Pancreas (tissue), 10 donors: Measurements from ENCODE around the gene MGMT. TPM values are rescaled to one million over a fixed set of nuclear protein-coding genes. Genes with fewer than 3 reads are reported as not detected.

Source experiments
- ATAC-seq, 4 donors: fragments of 200-7000 bp; cut with Tn5 transposase; one replicate each; pipeline versions ENCODE4 v1.8.0 to v1.9.1; 2020; ENCODE audit warnings: mild to moderate bottlenecking in 4 of 4, moderate library complexity in 4 of 4
- DNase-seq, 6 donors: peaks; one replicate each; pipeline ENCODE4 v3.0.0-alpha.2; 2020
- FAIRE-seq: peaks from 2 replicates; lab custom pipeline; 2012; peaks lifted over from hg19 to GRCh38; lab: Jason Lieb, UNC
- H3K27ac ChIP-seq, 4 donors: fragments of 200-600 bp; sonication (generic); 1 replicate in 3 of 4; 2 replicates in 1 of 4; pipeline versions ENCODE4 v1.5.0 to v1.8.0; 2020
- H3K27me3 ChIP-seq, 4 donors: fragments of 200-600 bp; one replicate each; pipeline ENCODE4 v1.8.0; 2021
- H3K36me3 ChIP-seq, 3 donors: fragments of 200-600 bp; sonication (generic) in 1 of 3; one replicate each; pipeline versions ENCODE4 v1.5.0 to v1.8.0; 2020 to 2021
- H3K4me1 ChIP-seq, 3 donors: fragments of 200-600 bp; one replicate each; pipeline ENCODE4 v1.8.0; 2021
- H3K4me3 ChIP-seq, 4 donors: fragments of 200-600 bp; sonication (generic) in 2 of 4; one replicate each; pipeline versions ENCODE4 v1.5.0 to v1.8.0; 2020 to 2021
- H3K9me3 ChIP-seq, 4 donors: fragments of 200-600 bp; one replicate each; pipeline ENCODE4 v1.8.0; 2021
- CTCF ChIP-seq, 4 donors: fragments of 200-600 bp; sonication (generic) in 3 of 4; IDR thresholded peaks; one replicate each; pipeline versions ENCODE4 v1.5.0 to v1.8.0; 2021; ENCODE audit warnings: antibody characterized with exemption in 4 of 4
- WGBS, 2 donors: extraction: QIAGEN DNeasy Blood & Tissue Kit; methylation state at CpG; one replicate each; pipeline ENCODE4 v1.1.7; 2013; 5-methylcytosine and 5-hydroxymethylcytosine counted together
- intact Hi-C, 3 donors: fragments of 100-400 bp; cut with DNase I; formaldehyde crosslinking; loops; one replicate each; pipeline versions ENCODE4 v1.11.1 to v1.14.2; 2022
- polyA plus RNA-seq, 2 donors: library from polyadenylated mRNA; stranded (reverse); fragments of 200-250 nt; gene quantifications; one replicate each; pipeline ENCODE4 v1.2.3, GENCODE V29; 2013
- total RNA-seq, 6 donors: library from RNA; stranded (reverse); fragmentation: NEBNext Ultra II Directional in 4 of 6; extraction: Animal tissue kit (Norgen Biotek cat#: 25700) in 4 of 6; gene quantifications; one replicate each; pipeline versions ENCODE4 v1.2.1 to v1.2.4, GENCODE V29; 2021 to 2023
- donor health status: healthy with polysubstance abuse.
- donor health status: DM: no; HTN: no; CAD: no; lungs with moderate emphysema.
- donor health status: DM: no; HTN: no; CAD: no.
- donor health status: control.
- donor health status: control.
- donor health status: Bipolar disorder and iron deficiency.
- donor health status: DM: yes; HTN: yes; CAD: no.
- donor health status: DM: no; HTN: no; CAD: no.
- donor health status: DM: no; HTN: no; CAD: no.
- donor health status: DM: yes; HTN: yes; CAD: no.

The MGMT gene
- total and polyA plus RNA-seq, 8 donors: 9.1 to 18.6 (median 12.0) TPM

- no peak overlapping the region for H3K4me3 ChIP-seq
- WGBS, 2 donors: 79 to 87% methylated on average over 13 of the region's 13 CpGs
- intact Hi-C loops: no loop called here
- DNase-seq: no peak
- no peak for TF ChIP-seq CTCF (IDR thresholded peaks at IDR 0.05)
- H3K9me3 ChIP-seq: no peaks in the 10 kb centered on the region
- no peak overlapping the region for H3K27ac ChIP-seq
- H3K27me3 ChIP-seq: no peaks in the 10 kb centered on the region
- no peak for FAIRE-seq
- no peaks in the 10 kb centered on the region for H3K4me1 ChIP-seq
- no peaks in the 10 kb centered on the region for H3K36me3 ChIP-seq
- no peak for ATAC-seq
These were observed 228.6 kb downstream of the MGMT start for GRCh38 chr10:129695671-129696070.

GRCh38 chr10:129696636-129697035 lies 229.6 kb downstream of the MGMT start:
- no peak for DNase-seq
- H3K9me3 ChIP-seq: no peaks in the 10 kb centered on the region

GRCh38 chr10:129697463-129698247 lies 230.6 kb downstream of the MGMT start:
- H3K27me3 ChIP-seq: no peaks in the 10 kb centered on the region
- intact Hi-C loops: no loop called here
- ATAC-seq (no peak), FAIRE-seq (no peak), DNase-seq (no peak)
- no peaks in the 10 kb centered on the region for H3K4me1 ChIP-seq
- no peaks in the 10 kb centered on the region for H3K36me3 ChIP-seq
- no peaks in the 10 kb centered on the region for H3K9me3 ChIP-seq
- WGBS, 2 donors: 93 to 97% methylated on average over 15 of the region's 15 CpGs
- H3K4me3 ChIP-seq: no peak overlapping the region
- TF ChIP-seq CTCF (IDR thresholded peaks at IDR 0.05): no peak
- no peak overlapping the region for H3K27ac ChIP-seq

More at GRCh38 chr10:129696636-129697035, 229.6 kb downstream of the MGMT start:
- WGBS, 2 donors: 96 to 99% methylated on average over 7 of the region's 7 CpGs
- intact Hi-C loops: no loop called here
- no peak overlapping the region for H3K27ac ChIP-seq
- no peaks in the 10 kb centered on the region for H3K27me3 ChIP-seq
- FAIRE-seq: no peak
- no peaks in the 10 kb centered on the region for H3K36me3 ChIP-seq
- ATAC-seq: no peak
- TF ChIP-seq CTCF (IDR thresholded peaks at IDR 0.05): no peak
- H3K4me1 ChIP-seq: no peaks in the 10 kb centered on the region
- H3K4me3 ChIP-seq: no peak overlapping the region

- Histone ChIP-seq H3K9me3 (no peaks in the 10 kb centered on the region), H3K4me3 (no peak overlapping the region), H3K27ac (no peak overlapping the region), H3K36me3 (no peaks in the 10 kb centered on the region), H3K27me3 (no peaks in the 10 kb centered on the region), H3K4me1 (no peaks in the 10 kb centered on the region)
- DNase-seq: no peak
- ATAC-seq: no peak
- 84 to 90% methylated on average over 15 of the region's 15 CpGs for WGBS, 2 donors
- intact Hi-C loops: no loop called here
- no peak for FAIRE-seq
- TF ChIP-seq CTCF (IDR thresholded peaks at IDR 0.05): no peak
These were observed 232.8 kb downstream of the MGMT start for GRCh38 chr10:129699722-129700340.

GRCh38 chr10:129702605-129703004 lies 235.6 kb downstream of the MGMT start:
- no peaks in the 10 kb centered on the region for H3K27me3 ChIP-seq
- 97% methylated on average over 17 of the region's 17 CpGs for WGBS, 2 donors
- H3K9me3 ChIP-seq: no peaks in the 10 kb centered on the region
- H3K36me3 ChIP-seq: no peaks in the 10 kb centered on the region
- no peak for ATAC-seq
- peak in 1 of 6 donors; percentile 38 for DNase-seq
- H3K4me3 ChIP-seq: no peak overlapping the region
- no peak overlapping the region for H3K27ac ChIP-seq
- no peak for TF ChIP-seq CTCF (IDR thresholded peaks at IDR 0.05)
- FAIRE-seq: no peak
- intact Hi-C loops: no loop called here
- H3K4me1 ChIP-seq: no peaks in the 10 kb centered on the region
